ENCODE measurements around the gene C3. TPM values are rescaled to one million over a fixed set of nuclear protein-coding genes. Genes with fewer than 3 reads are reported as not detected.

Gene C3
- total and polyA plus RNA-seq, 5 donors from 2014 or later = not detected

DNA sequence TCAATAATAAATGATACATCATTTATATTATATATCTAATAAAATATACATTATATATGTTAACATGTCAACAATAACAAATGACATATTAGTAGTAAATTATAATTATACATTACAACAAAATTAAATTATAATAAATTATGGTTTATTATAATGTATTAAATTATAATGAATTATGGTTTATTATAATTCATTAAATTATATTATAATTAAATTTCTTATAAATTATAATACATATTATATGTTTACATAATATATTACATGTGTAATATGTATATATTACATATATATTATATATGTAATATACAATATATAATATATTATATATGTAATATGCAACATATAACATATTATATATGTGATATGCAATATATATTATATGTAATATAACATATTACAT lies 20.5 kb downstream of the C3 start:
- Mint-ChIP-seq H3K27me3 (no peaks in the 10 kb centered on the region), H3K4me3 (no peak overlapping the region), H3K9me3 (peaks cover 0 to 3% (median 0%) of the 10 kb centered on the region in 7 donors), H3K4me1 (peaks cover 0 to 5% (median 0%) of the 10 kb centered on the region in 4 donors), H3K27ac (no peak overlapping the region), H3K36me3 (no peaks in the 10 kb centered on the region)
- Histone ChIP-seq H3K9me3 (ENCODE audit: control insufficient read depth in 2 of 2, low read length in 2 of 2) (peaks cover 0 to 3% of the 10 kb centered on the region in 2 experiments), H3K27me3 (ENCODE audit: control insufficient read depth, insufficient read depth, low read length) (no peaks in the 10 kb centered on the region), H3K36me3 (ENCODE audit: control insufficient read depth, insufficient read depth, low read length) (no peaks in the 10 kb centered on the region), H3K4me1 (ENCODE audit: control insufficient read depth, insufficient read depth, low read length, poor library complexity, severe bottlenecking) (peaks cover 4% of the 10 kb centered on the region), H3K4me3 (ENCODE audit: low read depth, low read length) (no peak overlapping the region), H3K27ac (ENCODE audit: insufficient read depth, low read length, poor library complexity, severe bottlenecking) (no peak overlapping the region)
- ATAC-seq (ENCODE audit: low read depth in 2 of 2) (no peak), DNase-seq (no peak)

DNA sequence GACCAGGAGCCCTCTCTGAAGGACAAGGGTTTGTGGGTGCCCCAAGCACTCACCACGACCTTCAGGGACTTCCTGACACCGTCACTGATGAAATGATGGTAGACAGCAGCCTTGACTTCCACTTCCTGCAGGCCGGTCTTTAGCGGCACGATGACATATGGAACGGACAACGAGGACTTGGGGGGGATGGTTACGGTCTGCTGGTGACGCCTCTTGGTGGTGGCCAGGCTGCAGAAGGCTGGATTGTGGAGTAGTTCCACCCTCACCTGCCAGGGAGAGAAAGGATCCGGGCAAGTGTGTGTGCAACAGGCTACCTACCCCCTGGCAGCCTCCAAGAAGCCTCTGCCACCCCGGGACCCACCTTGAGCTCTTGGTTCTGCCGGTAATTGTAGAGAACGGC lies 23.2 kb downstream of the C3 start:
- Histone ChIP-seq H3K4me3 (ENCODE audit: low read depth, low read length) (no peak overlapping the region), H3K4me1 (ENCODE audit: control insufficient read depth, insufficient read depth, low read length, poor library complexity, severe bottlenecking) (peaks cover 4% of the 10 kb centered on the region), H3K9me3 (ENCODE audit: control insufficient read depth in 2 of 2, low read length in 2 of 2) (peaks cover 0 to 3% of the 10 kb centered on the region in 2 experiments), H3K36me3 (ENCODE audit: control insufficient read depth, insufficient read depth, low read length) (no peaks in the 10 kb centered on the region), H3K27ac (ENCODE audit: insufficient read depth, low read length, poor library complexity, severe bottlenecking) (no peak overlapping the region), H3K27me3 (ENCODE audit: control insufficient read depth, insufficient read depth, low read length) (no peaks in the 10 kb centered on the region)
- Mint-ChIP-seq H3K27me3 (no peaks in the 10 kb centered on the region), H3K27ac (no peak overlapping the region), H3K4me1 (peaks cover 0 to 5% (median 0%) of the 10 kb centered on the region in 4 donors), H3K36me3 (no peaks in the 10 kb centered on the region), H3K9me3 (peaks cover 0 to 3% (median 0%) of the 10 kb centered on the region in 7 donors), H3K4me3 (peak overlapping the region in 1 of 4 donors; percentile 21)
- DNase-seq = no peak
- ATAC-seq (ENCODE audit: low read depth in 2 of 2) = no peak

DNA sequence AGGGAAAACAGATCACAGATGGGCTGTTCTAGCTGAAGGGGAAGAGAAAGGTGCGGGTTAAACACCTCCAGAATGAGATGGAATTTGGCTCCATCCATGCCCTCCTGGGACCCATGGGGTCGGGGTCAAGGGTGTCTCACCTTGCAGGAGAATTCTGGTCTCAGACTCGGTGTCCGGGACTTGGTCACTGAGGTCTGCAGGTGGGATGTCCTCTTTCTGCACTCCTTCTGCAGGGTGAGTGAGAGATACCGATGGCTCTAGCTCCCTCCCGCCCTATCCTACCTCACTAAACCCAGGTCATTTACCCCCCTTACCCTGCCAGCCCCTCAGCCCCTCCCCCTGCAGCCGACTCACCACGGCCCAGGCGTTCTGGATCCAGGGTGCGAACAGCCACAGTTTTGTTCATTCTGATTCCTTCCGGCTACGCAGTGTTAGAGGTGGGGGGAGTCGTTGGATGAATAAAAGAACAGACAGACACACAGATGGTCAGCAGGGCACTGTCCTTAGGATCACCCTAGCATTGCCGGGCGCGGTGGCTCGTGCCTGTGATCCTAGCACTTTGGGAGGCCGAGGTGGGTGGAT lies 24.1 kb downstream of the C3 start:
- no peak overlapping the region for H3K27ac ChIP-seq (ENCODE audit: insufficient read depth, low read length, poor library complexity, severe bottlenecking)
- no peaks in the 10 kb centered on the region for H3K36me3 ChIP-seq (ENCODE audit: control insufficient read depth, insufficient read depth, low read length)
- no peaks in the 10 kb centered on the region for H3K36me3 Mint-ChIP-seq
- no peak overlapping the region for H3K4me3 Mint-ChIP-seq
- no peaks in the 10 kb centered on the region for H3K27me3 ChIP-seq (ENCODE audit: control insufficient read depth, insufficient read depth, low read length)
- H3K9me3 Mint-ChIP-seq = peaks cover 0 to 3% (median 0%) of the 10 kb centered on the region in 7 donors
- DNase-seq = no peak
- H3K27ac Mint-ChIP-seq = no peak overlapping the region
- no peak overlapping the region for H3K4me3 ChIP-seq (ENCODE audit: low read depth, low read length)
- H3K4me1 Mint-ChIP-seq = peaks cover 0 to 5% (median 0%) of the 10 kb centered on the region in 4 donors
- H3K4me1 ChIP-seq (ENCODE audit: control insufficient read depth, insufficient read depth, low read length, poor library complexity, severe bottlenecking) = peaks cover 4% of the 10 kb centered on the region
- H3K27me3 Mint-ChIP-seq = no peaks in the 10 kb centered on the region
- no peak for ATAC-seq (ENCODE audit: low read depth in 2 of 2)
- peaks cover 0 to 3% of the 10 kb centered on the region in 2 experiments for H3K9me3 ChIP-seq (ENCODE audit: control insufficient read depth in 2 of 2, low read length in 2 of 2)

DNA sequence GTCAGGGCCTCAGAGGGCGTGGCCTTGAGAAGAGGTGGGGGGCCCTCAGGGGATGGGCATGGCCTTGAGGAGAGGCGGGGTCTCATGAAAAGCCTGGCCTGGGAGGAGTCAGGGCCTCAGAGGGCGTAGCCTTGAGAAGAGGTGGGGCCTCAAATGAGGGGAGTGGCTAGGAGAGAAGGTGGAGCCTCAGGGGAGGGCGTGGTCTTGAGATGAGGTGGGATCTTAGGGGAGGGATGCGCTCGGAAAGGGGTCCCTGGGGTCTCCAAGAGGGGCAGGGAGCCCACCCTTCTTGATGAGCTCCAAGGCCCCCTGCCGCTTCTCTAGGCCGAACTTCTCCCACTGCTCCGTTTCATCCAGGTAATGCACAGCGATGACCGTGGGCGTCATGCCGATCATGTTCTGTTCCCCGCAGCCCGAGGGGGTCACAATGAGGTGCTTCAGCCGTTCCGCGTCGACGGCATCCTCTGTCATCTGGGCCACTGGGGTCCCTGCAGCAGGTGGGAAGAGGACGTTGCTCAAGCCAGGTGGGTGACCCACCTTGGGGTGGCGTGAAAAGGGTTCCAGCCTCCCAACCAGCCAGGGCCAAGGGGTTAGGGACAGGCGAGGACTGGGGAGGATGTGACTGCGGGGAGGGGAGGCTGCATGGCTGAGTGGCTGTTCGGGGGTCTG lies 26.2 kb downstream of the C3 start:
- Mint-ChIP-seq H3K27me3 (no peaks in the 10 kb centered on the region), H3K27ac (no peak overlapping the region), H3K36me3 (no peaks in the 10 kb centered on the region), H3K4me1 (peaks cover 0 to 5% (median 0%) of the 10 kb centered on the region in 4 donors), H3K4me3 (peak overlapping the region in 1 of 4 donors; percentile 51), H3K9me3 (peaks cover 0 to 3% (median 0%) of the 10 kb centered on the region in 7 donors)
- DNase-seq (no peak), ATAC-seq (ENCODE audit: low read depth in 2 of 2) (no peak)
- Histone ChIP-seq H3K27me3 (ENCODE audit: control insufficient read depth, insufficient read depth, low read length) (no peaks in the 10 kb centered on the region), H3K27ac (ENCODE audit: insufficient read depth, low read length, poor library complexity, severe bottlenecking) (no peak overlapping the region), H3K4me1 (ENCODE audit: control insufficient read depth, insufficient read depth, low read length, poor library complexity, severe bottlenecking) (peaks cover 4% of the 10 kb centered on the region), H3K36me3 (ENCODE audit: control insufficient read depth, insufficient read depth, low read length) (no peaks in the 10 kb centered on the region), H3K4me3 (ENCODE audit: low read depth, low read length) (no peak overlapping the region), H3K9me3 (ENCODE audit: control insufficient read depth in 2 of 2, low read length in 2 of 2) (no peaks in the 10 kb centered on the region)

DNA sequence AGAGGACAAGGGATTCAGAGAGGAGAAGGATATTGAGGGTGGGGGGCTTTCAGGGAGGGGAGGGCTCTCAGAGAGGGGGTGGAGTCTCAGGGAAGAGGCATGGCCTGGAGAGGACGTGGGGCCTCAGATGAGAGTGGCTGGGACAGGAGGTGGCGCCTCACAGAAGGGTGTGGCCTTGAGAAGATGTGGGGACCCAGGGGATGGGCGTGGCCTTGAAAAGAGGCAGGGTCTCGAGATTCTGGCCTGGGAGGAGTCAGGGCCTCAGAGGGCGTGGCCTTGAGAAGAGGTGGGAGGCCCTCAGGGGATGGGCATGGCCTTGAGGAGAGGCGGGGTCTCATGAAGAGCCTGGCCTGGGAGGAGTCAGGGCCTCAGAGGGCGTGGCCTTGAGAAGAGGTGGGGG lies 26.8 kb downstream of the C3 start:
- H3K4me1 ChIP-seq (ENCODE audit: control insufficient read depth, insufficient read depth, low read length, poor library complexity, severe bottlenecking) = peaks cover 4% of the 10 kb centered on the region
- no peak for ATAC-seq (ENCODE audit: low read depth in 2 of 2)
- H3K27ac ChIP-seq (ENCODE audit: insufficient read depth, low read length, poor library complexity, severe bottlenecking) = no peak overlapping the region
- no peak overlapping the region for H3K4me3 Mint-ChIP-seq
- H3K27ac Mint-ChIP-seq = no peak overlapping the region
- no peak overlapping the region for H3K4me3 ChIP-seq (ENCODE audit: low read depth, low read length)
- DNase-seq = no peak
- peaks cover 0 to 3% (median 0%) of the 10 kb centered on the region in 7 donors for H3K9me3 Mint-ChIP-seq
- H3K27me3 Mint-ChIP-seq = no peaks in the 10 kb centered on the region
- no peaks in the 10 kb centered on the region for H3K9me3 ChIP-seq (ENCODE audit: control insufficient read depth in 2 of 2, low read length in 2 of 2)
- no peaks in the 10 kb centered on the region for H3K36me3 Mint-ChIP-seq
- peaks cover 0 to 5% (median 0%) of the 10 kb centered on the region in 4 donors for H3K4me1 Mint-ChIP-seq
- no peaks in the 10 kb centered on the region for H3K36me3 ChIP-seq (ENCODE audit: control insufficient read depth, insufficient read depth, low read length)
- H3K27me3 ChIP-seq (ENCODE audit: control insufficient read depth, insufficient read depth, low read length) = no peaks in the 10 kb centered on the region

DNA sequence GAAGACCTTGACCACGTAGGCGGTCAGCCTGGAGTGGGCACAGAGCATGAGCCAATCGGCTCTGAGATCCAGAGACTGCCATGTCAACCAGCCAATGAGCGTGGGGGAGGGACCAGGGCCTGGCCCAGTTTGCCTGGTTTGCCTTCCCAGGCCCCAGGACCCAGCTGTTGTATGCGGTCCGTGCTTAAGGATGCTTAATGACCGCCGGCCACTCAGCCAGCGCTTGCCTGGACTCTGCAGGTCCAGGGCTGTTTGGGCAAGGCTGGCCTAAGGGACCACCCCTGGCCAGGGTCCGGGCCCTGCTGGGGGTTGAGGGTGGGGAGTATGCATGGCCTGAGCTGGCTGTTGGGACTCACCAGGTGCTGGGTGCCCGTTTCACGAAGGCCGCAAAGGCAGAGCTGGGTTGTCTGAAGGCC lies 27.4 kb downstream of the C3 start:
- peaks cover 0 to 3% (median 0%) of the 10 kb centered on the region in 7 donors for H3K9me3 Mint-ChIP-seq
- Histone ChIP-seq H3K4me3 (ENCODE audit: low read depth, low read length) (no peak overlapping the region), H3K27ac (ENCODE audit: insufficient read depth, low read length, poor library complexity, severe bottlenecking) (no peak overlapping the region), H3K27me3 (ENCODE audit: control insufficient read depth, insufficient read depth, low read length) (no peaks in the 10 kb centered on the region), H3K36me3 (ENCODE audit: control insufficient read depth, insufficient read depth, low read length) (no peaks in the 10 kb centered on the region), H3K4me1 (ENCODE audit: control insufficient read depth, insufficient read depth, low read length, poor library complexity, severe bottlenecking) (peaks cover 4% of the 10 kb centered on the region), H3K9me3 (ENCODE audit: control insufficient read depth in 2 of 2, low read length in 2 of 2) (no peaks in the 10 kb centered on the region)
- H3K36me3 Mint-ChIP-seq = no peaks in the 10 kb centered on the region
- DNase-seq (no peak), ATAC-seq (ENCODE audit: low read depth in 2 of 2) (no peak)
- no peak overlapping the region for H3K27ac Mint-ChIP-seq
- peaks cover 0 to 5% (median 0%) of the 10 kb centered on the region in 4 donors for H3K4me1 Mint-ChIP-seq
- no peak overlapping the region for H3K4me3 Mint-ChIP-seq
- no peaks in the 10 kb centered on the region for H3K27me3 Mint-ChIP-seq

DNA sequence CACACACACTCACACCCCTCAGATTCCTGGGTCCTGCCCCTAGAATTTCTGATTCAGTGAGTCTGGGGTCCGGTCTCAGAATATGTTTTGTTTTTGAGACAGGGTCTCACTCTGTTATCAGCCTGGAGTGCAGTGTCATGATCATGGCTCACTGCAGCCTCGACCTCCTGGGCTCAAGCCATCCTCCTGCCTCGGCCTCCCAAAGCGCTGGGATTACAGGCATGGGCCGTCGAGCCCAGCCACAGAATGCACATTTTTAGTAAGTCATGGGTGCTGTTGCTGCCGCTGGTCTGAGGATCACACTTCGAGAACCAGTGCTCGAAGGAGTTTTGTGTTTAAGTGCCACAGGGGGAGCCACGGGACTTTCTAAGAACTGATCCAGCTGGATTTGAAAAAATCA lies 28.4 kb downstream of the C3 start:
- no peaks in the 10 kb centered on the region for H3K9me3 ChIP-seq (ENCODE audit: control insufficient read depth in 2 of 2, low read length in 2 of 2)
- no peaks in the 10 kb centered on the region for H3K4me1 Mint-ChIP-seq
- no peak overlapping the region for H3K4me3 ChIP-seq (ENCODE audit: low read depth, low read length)
- no peaks in the 10 kb centered on the region for H3K27me3 ChIP-seq (ENCODE audit: control insufficient read depth, insufficient read depth, low read length)
- H3K27ac ChIP-seq (ENCODE audit: insufficient read depth, low read length, poor library complexity, severe bottlenecking) = no peak overlapping the region
- H3K4me3 Mint-ChIP-seq = no peak overlapping the region
- peaks cover under 1% of the 10 kb centered on the region for H3K4me1 ChIP-seq (ENCODE audit: control insufficient read depth, insufficient read depth, low read length, poor library complexity, severe bottlenecking)
- no peak for DNase-seq
- no peaks in the 10 kb centered on the region for H3K36me3 ChIP-seq (ENCODE audit: control insufficient read depth, insufficient read depth, low read length)
- H3K27ac Mint-ChIP-seq = no peak overlapping the region
- no peaks in the 10 kb centered on the region for H3K27me3 Mint-ChIP-seq
- H3K9me3 Mint-ChIP-seq = peaks cover 0 to 3% (median 0%) of the 10 kb centered on the region in 7 donors
- no peaks in the 10 kb centered on the region for H3K36me3 Mint-ChIP-seq
- no peak for ATAC-seq (ENCODE audit: low read depth in 2 of 2)

DNA sequence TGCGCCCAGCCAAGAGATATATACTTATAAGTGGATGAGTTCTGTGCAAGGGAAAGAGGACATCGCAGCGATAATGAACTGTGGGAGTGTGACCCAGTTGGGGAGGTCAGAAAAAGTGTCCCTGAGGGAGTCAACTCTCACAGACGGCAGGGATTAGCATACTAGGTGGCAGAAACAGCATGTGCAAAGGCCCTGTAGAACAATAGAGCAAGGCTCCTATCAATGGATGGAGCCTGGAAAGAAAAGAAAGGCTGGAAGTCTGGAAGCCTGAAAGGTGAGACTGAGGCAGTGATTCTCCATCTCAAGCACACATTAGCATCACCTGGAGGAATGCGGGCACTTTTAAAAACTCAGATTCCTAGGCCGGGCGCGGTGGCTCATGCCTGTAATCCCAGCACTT lies 29.1 kb downstream of the C3 start:
- Mint-ChIP-seq H3K4me3 (no peak overlapping the region), H3K9me3 (peaks cover 0 to 3% (median 0%) of the 10 kb centered on the region in 7 donors), H3K4me1 (no peaks in the 10 kb centered on the region), H3K27ac (no peak overlapping the region), H3K27me3 (no peaks in the 10 kb centered on the region), H3K36me3 (no peaks in the 10 kb centered on the region)
- no peaks in the 10 kb centered on the region for H3K4me1 ChIP-seq (ENCODE audit: control insufficient read depth, insufficient read depth, low read length, poor library complexity, severe bottlenecking)
- no peaks in the 10 kb centered on the region for H3K9me3 ChIP-seq (ENCODE audit: control insufficient read depth in 2 of 2, low read length in 2 of 2)
- ATAC-seq (ENCODE audit: low read depth in 2 of 2) = no peak
- no peaks in the 10 kb centered on the region for H3K27me3 ChIP-seq (ENCODE audit: control insufficient read depth, insufficient read depth, low read length)
- no peak overlapping the region for H3K4me3 ChIP-seq (ENCODE audit: low read depth, low read length)
- no peak for DNase-seq
- H3K27ac ChIP-seq (ENCODE audit: insufficient read depth, low read length, poor library complexity, severe bottlenecking) = no peak overlapping the region
- H3K36me3 ChIP-seq (ENCODE audit: control insufficient read depth, insufficient read depth, low read length) = no peaks in the 10 kb centered on the region
